ENCODE results near the gene TBCC.
"Not testable (repeated sequence)": the region's sequence is repeated elsewhere in the genome, so short reads cannot be mapped to it uniquely, and the experiment has no call there.

TBCC gene

DNA sequence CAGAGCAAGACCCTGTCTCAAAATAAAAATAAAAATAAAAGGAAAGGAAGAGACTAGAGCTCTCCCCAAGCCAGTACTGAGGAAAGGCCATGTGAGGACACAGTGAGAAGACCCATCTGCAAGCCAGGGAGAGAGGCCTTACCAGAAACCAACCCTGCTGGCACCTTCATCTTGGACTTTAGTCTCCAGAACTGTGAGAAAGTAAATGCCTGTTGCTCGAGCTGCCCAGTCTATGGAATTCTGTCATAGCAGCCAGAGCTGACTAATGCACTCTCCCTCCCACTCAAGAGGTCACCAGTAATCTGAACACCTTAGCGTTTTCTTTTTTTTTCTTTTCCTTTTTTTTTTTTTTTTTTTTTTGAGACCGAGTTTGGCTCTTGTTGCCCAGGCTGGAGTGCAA, 16.2 kb downstream of the TBCC start:
- DNase-seq (ENCODE audit: low read depth): no peak

DNA sequence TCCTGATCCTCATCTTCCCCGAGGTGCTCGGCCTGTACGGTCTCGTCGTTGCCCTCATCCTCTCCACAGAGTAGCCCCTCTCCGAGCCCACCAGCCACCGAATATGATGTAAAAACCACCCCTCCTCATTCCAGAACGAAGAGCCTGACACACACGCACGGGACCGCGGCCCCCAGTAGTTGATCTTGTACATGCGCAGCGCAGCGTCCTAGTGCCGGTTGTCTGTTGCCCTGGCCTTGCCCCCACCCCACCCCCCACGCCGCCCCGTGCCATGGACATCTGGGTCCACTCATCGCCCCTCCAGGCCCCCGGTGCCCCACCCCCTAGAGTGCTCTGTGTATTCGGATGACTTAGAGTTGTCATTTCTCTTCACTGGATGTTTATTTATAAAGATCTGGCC, 18.3 kb downstream of the TBCC start:
- DNase-seq (ENCODE audit: low read depth): no peak

DNA sequence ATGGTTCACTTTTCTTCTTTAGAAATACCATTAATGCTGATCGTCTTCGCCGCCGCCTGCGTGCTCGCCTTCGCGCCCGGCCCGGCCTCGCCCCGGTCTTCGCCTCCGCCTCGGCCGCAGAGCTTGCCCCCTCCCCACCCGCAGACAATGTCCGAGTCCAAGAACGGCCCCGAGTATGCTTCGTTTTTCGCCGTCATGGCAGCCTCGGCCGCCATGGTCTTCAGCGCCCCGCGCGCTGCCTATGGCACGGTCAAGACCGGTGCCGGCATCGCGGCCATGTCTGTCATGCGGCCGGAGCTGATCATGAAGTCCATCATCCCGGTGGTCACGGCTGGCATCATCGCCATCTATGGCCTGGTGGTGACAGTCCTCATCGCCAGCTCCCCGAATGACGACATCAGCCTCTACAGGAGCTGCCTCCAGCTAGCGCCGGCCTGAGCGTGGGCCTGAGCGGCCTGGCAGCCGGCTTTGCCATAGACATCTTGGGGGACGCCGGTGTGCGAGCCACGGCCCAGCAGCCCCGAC, 18.8 kb downstream of the TBCC start:
- no peak for DNase-seq (ENCODE audit: low read depth)

DNA sequence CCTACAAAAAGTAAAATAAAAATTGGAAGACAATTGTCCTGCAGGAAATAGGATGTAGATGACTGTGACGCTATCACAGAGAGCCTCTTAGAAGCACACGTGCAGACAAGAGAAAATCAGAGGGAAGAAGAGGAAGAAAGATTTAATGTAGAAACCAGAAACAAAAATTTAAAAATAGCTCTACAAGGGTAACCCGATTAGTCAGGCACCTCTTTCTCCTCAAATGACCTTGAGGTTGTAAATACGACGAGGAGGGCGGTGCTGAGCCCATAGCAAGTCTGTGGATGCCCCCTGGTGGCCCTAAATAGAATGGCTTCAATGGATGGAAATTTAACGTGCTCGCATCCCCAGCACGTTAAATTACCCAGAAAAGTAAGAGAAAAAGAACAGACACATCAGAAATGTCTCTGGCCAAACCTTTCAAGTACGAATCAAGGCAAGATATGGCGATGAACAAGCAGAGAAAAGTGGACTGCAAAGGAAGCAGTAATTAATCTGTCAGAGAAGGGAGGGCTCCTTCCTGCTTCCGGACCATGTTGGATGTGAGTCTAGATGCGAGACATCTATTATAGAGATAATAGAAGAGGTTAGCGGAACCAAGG, 19.3 kb downstream of the TBCC start:
- DNase-seq (ENCODE audit: low read depth): peak; percentile 45

DNA sequence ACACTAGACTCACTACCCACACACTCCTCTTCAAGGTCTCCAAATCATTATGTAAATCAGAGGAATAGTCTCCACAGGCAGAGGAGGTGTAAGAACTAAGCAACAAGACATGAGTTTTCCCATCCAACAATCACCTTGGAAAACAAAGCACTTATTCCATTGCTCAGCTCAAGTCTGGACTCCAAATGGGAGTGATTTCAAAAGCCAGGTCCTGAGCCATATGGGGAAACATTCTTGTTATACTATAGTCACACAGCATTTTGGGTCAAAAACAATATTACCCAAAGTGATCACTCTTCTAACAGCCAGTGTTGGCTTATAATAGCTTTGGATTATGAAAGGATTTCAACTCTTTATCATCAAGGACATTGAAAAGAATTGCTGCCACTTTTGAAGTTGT, 19.9 kb downstream of the TBCC start:
- no peak for DNase-seq (ENCODE audit: low read depth)

DNA sequence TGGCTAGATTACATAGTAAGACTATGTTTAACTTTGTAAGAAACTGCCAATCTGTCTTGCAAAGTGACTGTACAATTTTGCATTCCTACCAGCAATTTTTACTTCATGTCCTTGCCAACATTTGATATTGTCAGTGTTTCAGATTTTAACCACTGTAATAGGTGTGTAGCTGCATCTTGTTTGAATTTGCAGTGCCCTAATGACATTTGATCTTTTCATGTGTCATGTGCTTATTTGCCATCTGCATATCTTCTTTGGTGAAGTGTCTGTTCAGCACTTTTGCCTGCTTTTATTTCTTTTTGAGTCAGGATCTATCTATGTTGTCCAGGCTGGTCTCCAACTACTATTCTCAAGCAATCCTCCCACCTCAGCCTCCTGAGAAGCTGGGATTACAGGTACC, 21.1 kb downstream of the TBCC start:
- no peak for DNase-seq (ENCODE audit: low read depth)

DNA sequence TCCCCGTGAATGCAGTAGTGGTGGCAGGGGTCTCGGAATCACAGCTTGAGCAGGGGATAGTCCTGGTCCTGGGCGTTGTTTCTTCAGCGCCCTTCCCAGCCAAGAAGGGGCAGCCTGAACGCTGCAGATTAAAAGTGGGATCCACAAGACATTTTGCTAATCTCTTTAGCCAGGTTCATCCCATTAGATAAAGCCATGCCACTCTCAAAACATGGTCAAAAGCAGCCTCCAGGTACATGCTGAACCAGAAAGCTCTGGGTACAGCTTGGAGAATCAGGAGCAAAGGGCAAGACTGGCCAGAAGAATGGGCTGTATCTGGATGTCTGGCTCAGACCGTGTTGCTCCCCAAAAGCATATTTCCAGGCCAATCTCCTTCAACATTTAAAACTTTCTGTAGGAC, 23.4 kb downstream of the TBCC start, which contains the start of gene PRPH2:
Gene PRPH2 (minus strand): TSS at position 101 of the 400 bp plus-strand sequence. CDS start 263 bp downstream, outside the sequence.
- no peak for DNase-seq (ENCODE audit: low read depth)

DNA sequence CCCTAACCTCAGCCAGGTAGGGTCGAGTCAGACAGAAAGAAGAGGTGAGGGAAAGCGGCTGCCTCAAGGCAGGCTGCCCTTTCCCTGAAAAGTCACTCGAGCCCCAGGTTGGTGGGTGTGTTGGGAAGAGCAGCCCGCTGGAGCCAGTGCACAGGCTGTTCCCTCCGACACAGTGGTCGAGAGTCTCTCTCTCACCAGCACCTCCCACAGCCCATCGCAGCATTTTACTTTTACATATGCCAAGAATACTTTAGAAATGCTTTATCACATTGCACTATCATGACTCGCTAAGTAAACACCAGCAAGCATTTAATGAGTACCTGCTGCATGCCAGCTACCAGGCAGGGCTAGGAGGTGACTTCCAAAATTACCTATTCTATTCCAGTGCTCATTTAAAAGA, 25.2 kb downstream of the TBCC start:
- no peak for DNase-seq (ENCODE audit: low read depth)

DNA sequence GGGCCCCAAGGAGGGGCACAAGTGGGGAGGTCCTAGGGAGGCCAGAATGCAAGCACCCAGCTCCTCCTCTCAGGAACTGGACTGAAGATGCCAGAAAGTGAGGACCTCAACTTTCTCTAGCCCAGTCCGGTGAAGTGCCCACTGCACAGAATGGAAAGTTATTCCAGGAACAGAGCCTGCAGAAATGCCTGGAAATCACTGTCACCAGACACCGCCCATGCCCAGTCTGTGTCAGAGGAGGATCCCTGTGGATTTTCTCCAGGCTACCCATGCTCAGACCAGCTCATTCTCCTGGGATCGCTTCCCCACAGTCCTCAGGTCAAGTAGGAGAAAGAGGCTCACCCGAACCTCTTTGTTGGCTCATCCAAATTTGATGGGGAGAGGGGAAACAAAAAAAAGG, 30.0 kb downstream of the TBCC start:
- DNase-seq (ENCODE audit: low read depth): no peak

DNA sequence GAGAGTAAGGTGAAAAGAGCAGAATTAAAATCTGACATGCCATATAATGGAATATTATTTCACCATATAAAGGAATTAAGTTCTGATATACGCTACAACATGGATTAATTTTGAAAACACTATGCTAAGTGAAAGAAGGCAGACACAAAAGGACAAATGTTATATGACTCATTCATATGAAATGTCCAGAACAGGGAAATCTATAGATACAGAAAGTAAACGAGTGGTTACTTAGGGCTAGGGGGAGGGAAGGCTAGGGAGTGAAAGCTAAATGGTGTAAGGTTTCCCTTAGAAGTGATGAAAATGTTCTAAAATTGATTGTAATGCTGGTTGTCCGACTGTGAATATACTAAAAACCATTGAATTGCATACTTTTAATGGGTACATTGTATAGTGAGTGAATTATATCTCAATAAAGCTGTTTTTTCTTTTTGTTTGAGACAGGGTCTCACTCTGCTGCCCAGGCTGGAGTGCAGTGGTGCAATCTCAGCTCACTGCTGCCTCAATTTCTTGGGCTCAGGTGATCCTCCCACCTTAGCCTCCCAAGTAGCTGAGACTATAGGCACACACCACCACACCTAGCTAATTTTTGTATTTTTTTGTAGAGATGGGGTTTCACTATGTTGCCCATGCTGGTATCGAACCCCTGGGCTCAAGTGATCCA, 31.7 kb downstream of the TBCC start:
- no peak for DNase-seq (ENCODE audit: low read depth)

DNA sequence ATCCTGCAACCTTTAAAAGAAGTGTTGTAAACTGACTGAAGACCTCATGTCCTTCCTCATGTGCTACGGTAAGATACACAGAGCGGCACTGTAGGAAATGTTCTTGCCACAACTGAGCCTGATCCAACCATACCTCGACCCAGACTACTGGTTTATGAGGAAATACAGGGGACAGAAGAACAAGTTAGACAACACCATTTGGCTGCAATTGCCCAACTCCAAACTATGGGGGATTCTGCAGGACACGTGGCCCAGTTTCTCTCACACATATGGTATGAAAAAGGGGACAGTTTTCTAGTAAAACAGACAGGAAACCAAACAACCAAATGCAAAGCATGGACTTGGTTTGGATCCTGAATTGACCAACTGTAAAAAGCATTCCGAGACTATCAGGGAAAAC, 34.0 kb downstream of the TBCC start:
- no peak for DNase-seq (ENCODE audit: low read depth)

DNA sequence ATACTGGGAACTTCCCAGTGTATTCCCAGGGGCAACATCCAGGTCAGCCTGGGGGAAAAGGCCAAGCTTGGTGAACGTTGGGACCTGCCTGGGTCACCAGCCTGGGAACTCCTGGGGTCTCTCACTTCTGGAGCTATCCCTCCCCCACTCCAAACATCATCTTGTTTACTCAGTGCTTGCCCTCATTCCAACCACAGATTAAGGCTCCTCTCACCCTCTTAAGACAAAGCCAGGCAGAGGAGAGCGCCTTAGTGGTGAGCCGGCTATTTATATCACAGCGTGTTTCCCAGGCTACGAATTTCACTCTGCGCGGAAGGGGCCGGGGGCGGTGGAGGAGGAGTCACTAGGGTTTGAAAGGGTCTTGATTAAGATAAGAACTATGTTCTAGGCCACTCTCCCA, 35.6 kb downstream of the TBCC start:
- DNase-seq (ENCODE audit: low read depth): no peak

DNA sequence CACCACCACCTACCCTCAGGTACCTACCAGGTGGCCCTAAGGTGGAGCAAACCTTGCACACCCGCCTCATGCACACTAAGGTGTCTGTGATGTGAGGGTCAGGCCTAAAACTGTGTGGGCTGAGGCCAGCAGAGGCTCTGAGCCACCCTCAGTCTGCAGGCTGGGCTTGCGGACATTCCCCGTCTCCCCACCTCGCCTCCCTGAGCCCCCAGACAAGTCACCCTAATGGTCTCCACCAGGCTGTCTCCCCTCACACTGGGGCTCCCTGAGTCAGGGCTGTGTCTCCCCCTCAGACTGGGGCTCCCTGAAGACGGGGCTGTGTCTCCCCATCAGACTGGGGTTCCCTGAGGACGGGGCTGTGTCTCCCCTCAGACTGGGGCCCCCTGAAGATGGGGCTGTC, 36.0 kb downstream of the TBCC start:
- DNase-seq (ENCODE audit: low read depth): no peak

DNA sequence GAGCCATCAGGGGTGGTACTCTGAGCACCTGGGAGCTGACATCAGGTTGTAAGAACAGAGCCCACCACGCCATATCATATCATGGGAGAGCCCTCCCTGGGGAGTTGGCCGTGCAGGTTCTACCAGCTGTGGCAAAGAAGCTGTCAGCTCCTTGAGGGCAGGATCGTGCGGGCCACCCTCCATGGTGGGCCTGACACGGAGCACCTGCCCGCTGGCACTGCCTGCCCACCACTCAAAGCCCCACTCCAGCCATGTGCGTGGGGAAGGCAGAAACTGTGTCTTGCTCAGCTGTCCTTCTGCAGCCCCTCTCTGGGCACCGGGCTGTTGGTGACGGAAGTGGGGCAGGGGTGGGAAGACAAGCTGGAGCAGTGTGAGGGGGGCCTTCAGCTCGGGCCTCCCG, 37.8 kb downstream of the TBCC start:
- no peak for DNase-seq (ENCODE audit: low read depth)

DNA sequence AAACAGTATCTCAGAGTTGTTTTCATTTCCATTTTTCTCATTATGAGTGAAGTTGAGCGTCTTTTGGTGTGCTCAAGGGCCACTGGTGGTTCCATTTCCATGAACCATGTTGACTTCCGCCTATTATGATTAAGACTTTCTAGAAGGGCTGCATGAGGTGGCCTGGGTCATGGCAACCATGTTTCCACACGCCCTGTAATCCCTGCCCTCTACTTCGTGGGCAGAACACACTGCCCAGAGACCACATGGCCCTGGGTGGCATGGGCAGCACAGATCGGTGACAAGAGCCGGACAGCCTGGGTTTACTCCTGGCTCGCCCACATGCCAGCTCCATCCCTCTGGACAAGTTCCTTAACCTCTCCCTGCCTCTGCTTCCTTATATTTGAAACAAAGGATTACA, 38.3 kb downstream of the TBCC start:
- DNase-seq (ENCODE audit: low read depth): no peak

DNA sequence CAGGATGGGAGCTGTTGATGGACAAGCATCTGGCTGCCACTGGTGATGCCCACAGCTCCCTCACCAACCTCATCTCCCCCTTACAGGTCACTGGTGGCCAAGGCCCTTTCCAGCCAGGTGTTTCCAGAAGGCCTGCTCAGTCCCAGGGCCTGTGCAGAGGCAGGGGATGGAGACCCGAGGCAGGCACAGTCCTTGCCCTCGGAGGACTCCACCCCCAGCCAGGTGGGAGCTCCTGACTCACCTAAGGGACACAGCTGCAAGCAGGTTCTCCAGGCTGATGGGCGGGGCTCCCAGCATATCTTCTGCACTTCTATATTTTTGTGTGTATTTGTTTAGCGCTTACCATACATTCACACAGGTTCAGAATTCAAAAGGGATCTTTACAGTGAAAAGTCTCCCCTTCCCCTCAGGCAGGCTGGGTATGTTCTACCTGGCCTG, 40.9 kb downstream of the TBCC start:
- no peak for DNase-seq (ENCODE audit: low read depth)

DNA sequence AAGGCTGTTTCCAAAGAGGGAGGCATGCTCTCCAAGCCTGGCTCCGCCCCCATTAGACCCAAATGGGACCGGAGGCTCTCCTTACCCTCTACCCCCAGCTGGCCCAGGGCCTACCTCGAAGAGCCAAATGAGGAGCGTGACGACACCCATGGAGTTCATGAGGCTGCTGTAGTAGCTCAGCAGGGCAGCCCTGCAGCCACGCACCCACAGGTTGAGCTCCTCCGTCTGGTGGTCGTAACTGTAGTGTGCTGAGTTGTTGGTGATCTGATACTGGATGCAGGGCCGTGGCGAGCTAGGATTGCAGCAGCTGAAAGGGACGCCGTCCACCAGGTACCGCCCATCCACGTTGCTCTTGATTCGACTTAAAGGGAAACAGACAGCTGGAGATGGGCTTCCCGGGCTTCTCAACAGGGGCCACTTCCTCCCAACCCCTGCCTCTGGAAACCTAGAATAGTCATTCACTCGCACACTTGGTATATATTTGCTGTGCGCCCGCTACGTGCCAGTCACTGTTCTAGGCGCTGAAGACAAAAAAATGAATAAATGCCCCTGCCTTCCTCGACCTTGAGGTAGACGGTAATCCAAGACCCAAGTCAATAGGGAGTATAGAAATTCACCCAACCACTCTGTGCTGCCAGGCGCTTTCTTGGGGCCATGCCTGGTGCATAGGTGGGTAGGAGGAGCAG, 41.5 kb downstream of the TBCC start:
- no peak for DNase-seq (ENCODE audit: low read depth)

DNA sequence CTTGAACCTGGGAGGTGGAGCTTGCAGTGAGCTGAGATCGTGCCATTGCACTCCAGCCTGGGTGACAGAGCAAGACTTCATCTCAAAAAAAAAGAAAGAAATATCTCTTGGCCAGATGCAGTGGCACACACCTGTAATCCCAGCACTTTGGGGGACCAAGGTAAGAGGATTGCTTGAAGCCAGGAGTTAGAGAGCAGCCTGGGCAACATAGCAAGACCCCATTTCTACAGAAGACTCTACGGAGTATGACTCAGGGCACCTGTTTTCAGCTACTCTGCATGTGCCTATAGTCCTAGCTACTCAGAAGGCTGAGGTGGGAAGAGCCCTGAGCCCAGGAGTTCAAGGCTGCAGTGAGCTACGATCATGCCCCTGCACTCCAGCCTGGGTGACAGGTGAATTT, 43.1 kb downstream of the TBCC start:
- DNase-seq (ENCODE audit: low read depth): not testable (repeated sequence)

DNA sequence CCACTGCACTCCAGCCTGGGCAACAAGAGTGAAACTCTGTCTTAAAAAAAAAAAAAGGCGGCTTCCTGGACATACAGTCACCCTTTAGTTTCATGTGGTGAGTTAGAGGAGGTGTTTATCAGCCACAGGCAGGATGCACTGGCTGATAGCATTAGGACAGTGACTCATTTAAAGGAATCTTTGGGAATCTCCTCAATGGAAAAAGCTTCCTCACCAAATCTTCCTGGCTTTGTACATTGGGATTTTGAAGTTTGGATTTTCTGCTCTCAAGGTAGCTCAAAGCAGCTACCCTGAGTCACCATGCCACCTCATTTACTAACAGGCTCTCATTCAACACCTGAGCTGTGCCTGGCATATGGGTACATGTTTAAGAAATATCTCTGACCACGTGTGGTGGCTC, 43.7 kb downstream of the TBCC start:
- no peak for DNase-seq (ENCODE audit: low read depth)

DNA sequence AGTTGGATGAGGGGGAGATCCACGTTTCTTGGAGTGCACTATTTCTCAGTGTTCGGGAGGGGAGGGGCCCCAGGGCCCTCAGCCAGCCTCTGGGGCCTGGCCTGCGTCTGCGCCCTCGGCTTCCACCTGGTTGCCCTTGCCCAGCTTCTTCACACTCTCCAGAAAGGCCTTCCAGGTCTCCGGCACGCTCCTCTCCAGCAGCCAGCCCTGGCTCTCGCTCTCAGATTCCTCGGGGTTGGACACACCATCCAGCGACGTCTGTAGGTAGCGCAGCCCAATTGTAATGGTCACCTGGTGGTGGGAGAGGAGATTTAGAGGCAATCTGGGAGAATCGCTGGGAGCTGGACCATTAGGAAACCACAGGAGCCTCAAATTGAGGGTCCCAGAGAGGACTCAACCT, 47.7 kb downstream of the TBCC start:
- DNase-seq (ENCODE audit: low read depth): no peak

DNA sequence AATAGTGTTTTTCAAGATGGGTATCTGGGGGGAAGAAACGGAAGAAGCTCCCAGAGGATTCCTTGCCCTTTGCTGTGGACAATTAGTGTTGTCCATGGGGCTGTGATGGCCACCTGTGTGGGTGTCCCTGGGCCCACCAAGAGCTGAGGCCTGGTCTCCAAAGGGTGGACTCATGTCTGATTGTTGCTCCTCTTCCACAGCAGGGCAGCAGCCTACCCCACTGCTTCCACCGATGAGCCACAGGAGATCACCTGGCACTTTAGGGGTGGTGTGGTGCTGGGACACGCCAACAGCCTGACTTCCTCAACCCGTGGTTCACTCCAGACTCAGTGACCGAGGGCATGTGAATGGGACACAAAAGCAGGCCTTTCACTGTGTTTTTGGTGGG, 48.6 kb downstream of the TBCC start:
- no peak for DNase-seq (ENCODE audit: low read depth)

DNA sequence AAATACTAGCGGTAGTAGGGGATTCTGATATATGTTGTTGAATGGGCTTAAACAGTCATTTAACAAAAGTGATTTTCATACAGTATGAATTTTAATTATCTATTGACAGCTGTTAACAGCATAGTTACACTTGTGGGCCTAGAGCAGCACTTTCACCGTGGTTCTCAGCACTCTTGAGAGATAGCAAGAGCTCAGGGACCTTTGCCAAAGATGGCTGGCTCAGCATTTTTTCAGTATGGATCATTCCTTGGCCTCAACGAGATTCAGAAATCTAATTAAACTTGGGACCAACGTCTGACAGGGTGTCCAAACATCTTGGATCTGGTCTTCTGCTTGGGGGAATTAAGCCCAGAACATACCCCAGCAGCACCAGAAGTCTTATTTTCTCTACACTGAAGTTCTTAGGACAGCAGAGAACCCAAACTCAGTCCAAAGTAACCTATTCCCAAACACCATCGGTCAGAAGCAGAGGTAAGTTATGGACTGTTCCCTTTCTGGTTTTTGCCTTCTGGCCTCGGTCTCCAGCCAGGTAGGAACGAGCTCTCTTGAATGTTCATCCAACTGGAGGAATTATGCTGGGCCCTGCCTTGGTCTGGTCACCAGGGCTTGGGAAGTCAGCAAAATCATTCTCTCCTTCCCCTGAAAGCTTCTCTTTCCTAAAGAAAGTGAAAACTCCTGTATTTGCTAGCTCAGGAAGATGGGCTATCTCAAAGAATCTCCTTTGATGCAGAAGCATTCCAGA, 49.2 kb downstream of the TBCC start:
- DNase-seq (ENCODE audit: low read depth): no peak

DNA sequence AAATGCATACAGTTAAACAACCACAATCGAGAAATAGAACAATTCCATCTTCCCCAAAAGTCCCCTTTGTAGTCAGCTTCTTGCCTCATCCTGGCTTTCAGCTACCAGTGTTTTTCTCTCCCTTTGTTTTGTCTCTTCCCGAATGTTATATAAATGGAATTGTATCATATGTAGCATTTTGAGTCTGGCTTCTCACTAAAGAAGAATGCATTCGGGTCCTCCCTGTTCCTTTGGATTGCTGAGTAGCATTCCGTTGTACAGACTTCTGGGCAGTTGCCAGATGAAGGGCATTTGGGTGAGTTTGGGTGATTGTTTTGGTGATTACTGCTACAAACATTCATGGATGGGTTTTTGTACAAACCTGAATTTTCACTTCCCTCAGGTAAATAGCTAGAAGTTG, 51.3 kb downstream of the TBCC start:
- no peak for DNase-seq (ENCODE audit: low read depth)
